Endothelial cell of umbilical vein (primary cell): ENCODE data around the gene GRK1. TPM values are rescaled to one million over a fixed set of nuclear protein-coding genes. Genes with fewer than 3 reads are reported as not detected.

Experiments
- BruUV-seq: library from RNA; stranded (reverse); fragments of 400-500 nt; replicated peaks from 2 replicates; lab custom pipeline; 2021; lab: Mats Ljungman, UMichigan
- CTCF ChIA-PET: fragments of 300-600, 350-600 bp; sonication (Branson Sonifier 250); formaldehyde crosslinking; loops from one replicate; lab custom pipeline; 2021; ENCODE audit warnings: antibody characterized with exemption, inconsistent platforms; lab: Charles Lee
- POLR2A ChIA-PET: fragments of 300-600, 350-600 bp; sonication (Branson Sonifier 250); formaldehyde crosslinking; loops from one replicate; lab custom pipeline; 2021; ENCODE audit warnings: antibody characterized with exemption, inconsistent platforms; lab: Charles Lee
- DNase-seq: peaks from one replicate; pipeline ENCODE4 v3.0.0-alpha.2; 2011; ENCODE audit warnings: low read depth, low spot score
- FAIRE-seq: peaks from 2 replicates; lab custom pipeline; 2011; peaks lifted over from hg19 to GRCh38; lab: Jason Lieb, UNC
- H2AFZ ChIP-seq: 2 replicates; pipeline ENCODE4 v1.6.0; 2012; ENCODE audit warnings: low read depth, low read length, control low read depth, inconsistent platforms
- H3K27ac ChIP-seq: 2 replicates; pipeline ENCODE4 v1.5.1; 2011; ENCODE audit warnings: low read depth, mild to moderate bottlenecking, control low read depth, low read length, moderate library complexity; ENCODE audit not compliant: insufficient read depth
- H3K27me3 ChIP-seq, 2 experiments: 2 replicates each; pipeline versions ENCODE4 v1.6.0 to v1.6.1; 2011; ENCODE audit warnings: low read length in 2 of 2, mixed read lengths in 1 of 2; ENCODE audit not compliant: control insufficient read depth in 2 of 2, insufficient read depth in 2 of 2
- H3K36me3 ChIP-seq, 2 experiments: 2 replicates in 1 of 2; 3 replicates in 1 of 2; pipeline ENCODE4 v1.5.1; 2011; ENCODE audit warnings: low read length in 2 of 2, mild to moderate bottlenecking in 1 of 2, moderate library complexity in 1 of 2; ENCODE audit not compliant: control insufficient read depth in 2 of 2, insufficient read depth in 2 of 2; ENCODE audit errors: extremely low read depth in 1 of 2
- H3K4me1 ChIP-seq: 3 replicates; pipeline ENCODE4 v1.5.1; 2011; ENCODE audit warnings: mild to moderate bottlenecking, low read length; ENCODE audit not compliant: control insufficient read depth, insufficient read depth; ENCODE audit errors: extremely low read depth
- H3K4me2 ChIP-seq: 2 replicates; pipeline ENCODE4 v1.6.1; 2011; ENCODE audit warnings: low read length, control low read depth, mixed read lengths; ENCODE audit not compliant: insufficient read depth
- H3K4me3 ChIP-seq, 3 experiments: fragments of 200-600 bp in 1 of 3; sonication (generic), shearing (Covaris generic) in 1 of 3; replicated peaks in 1 of 3; 2 replicates each; pipeline ENCODE4 v1.5.1; 2011 to 2016; ENCODE audit warnings: control low read depth in 3 of 3, low read length in 3 of 3, mild to moderate bottlenecking in 2 of 3, inconsistent platforms in 1 of 3, low read depth in 1 of 3, moderate library complexity in 1 of 3; ENCODE audit not compliant: insufficient read depth in 1 of 3
- H3K79me2 ChIP-seq: 2 replicates; pipeline ENCODE4 v1.6.0; 2012; ENCODE audit warnings: low read length, inconsistent platforms; ENCODE audit not compliant: control insufficient read depth, insufficient read depth
- H3K9ac ChIP-seq: replicated peaks from 2 replicates; pipeline ENCODE3; 2011; ENCODE audit warnings: low read length, control low read depth; ENCODE audit not compliant: insufficient read depth; ENCODE audit errors: extremely low read depth
- H3K9me1 ChIP-seq: replicated peaks from 3 replicates; pipeline ENCODE4 v1.6.0; 2011; ENCODE audit warnings: mild to moderate bottlenecking, low read length; ENCODE audit not compliant: control insufficient read depth, insufficient read depth; ENCODE audit errors: extremely low read depth
- H3K9me3 ChIP-seq: replicated peaks from 2 replicates; pipeline ENCODE4 v1.5.1; 2012; ENCODE audit warnings: low read length, inconsistent platforms; ENCODE audit not compliant: control insufficient read depth, insufficient read depth
- H4K20me1 ChIP-seq: replicated peaks from 2 replicates; pipeline ENCODE3; 2011; ENCODE audit warnings: mild to moderate bottlenecking, low read length; ENCODE audit not compliant: control insufficient read depth, insufficient read depth; ENCODE audit errors: extremely low read depth
- FOS ChIP-seq: IDR thresholded peaks from 2 replicates; pipeline ENCODE4 v1.6.1; 2011; ENCODE audit warnings: mild to moderate bottlenecking, low read length, moderate library complexity, borderline replicate concordance; ENCODE audit not compliant: insufficient read depth
- JUN ChIP-seq: IDR thresholded peaks from 2 replicates; pipeline ENCODE4 v1.6.1; 2011; ENCODE audit warnings: borderline replicate concordance, low read depth; ENCODE audit not compliant: insufficient read length, insufficient read depth
- POLR2AphosphoS5 ChIP-seq: IDR thresholded peaks from 2 replicates; pipeline ENCODE4 v1.6.1; 2012; ENCODE audit warnings: low read depth, mild to moderate bottlenecking, control low read depth, low read length, moderate library complexity; ENCODE audit not compliant: insufficient read depth
- dilution Hi-C: fragments of 300-500 bp; cut with MboI; formaldehyde crosslinking; loops from one replicate; pipeline ENCODE4 v1.15.0; 2019; ENCODE audit warnings: low sequenced_read_pairs; ENCODE audit not compliant: extremely low pct_ligation_motif_present
- intact Hi-C: fragments of 100-400 bp; cut with micrococcal nuclease; formaldehyde crosslinking; loops from one replicate; pipeline ENCODE4 v1.10.0; 2022
- polyA plus RNA-seq, 4 experiments: library from polyadenylated mRNA; depleted of rRNA in 3 of 4; stranded (reverse) in 3 of 4; unstranded in 1 of 4; fragments of >200 nt; gene quantifications; 2 replicates each; pipeline versions ENCODE4 v1.2.1 to v1.2.3, GENCODE V29; 2011 to 2012; ENCODE audit warnings: missing spikeins in 1 of 4
- total RNA-seq: library from RNA; stranded (reverse); gene quantifications from 2 replicates; pipeline ENCODE4 v1.2.3, GENCODE V29; 2021
- TF ChIP-seq, protein P1 (sequence below): IDR thresholded peaks from 2 replicates; pipeline ENCODE4 v1.6.1; 2011; ENCODE audit not compliant: insufficient read depth, insufficient read length

Gene GRK1
- total and polyA plus RNA-seq, 2 donors (not counting 3 experiments of a cell fraction or from before 2014, with no cell fraction given) = not detected

DNA sequence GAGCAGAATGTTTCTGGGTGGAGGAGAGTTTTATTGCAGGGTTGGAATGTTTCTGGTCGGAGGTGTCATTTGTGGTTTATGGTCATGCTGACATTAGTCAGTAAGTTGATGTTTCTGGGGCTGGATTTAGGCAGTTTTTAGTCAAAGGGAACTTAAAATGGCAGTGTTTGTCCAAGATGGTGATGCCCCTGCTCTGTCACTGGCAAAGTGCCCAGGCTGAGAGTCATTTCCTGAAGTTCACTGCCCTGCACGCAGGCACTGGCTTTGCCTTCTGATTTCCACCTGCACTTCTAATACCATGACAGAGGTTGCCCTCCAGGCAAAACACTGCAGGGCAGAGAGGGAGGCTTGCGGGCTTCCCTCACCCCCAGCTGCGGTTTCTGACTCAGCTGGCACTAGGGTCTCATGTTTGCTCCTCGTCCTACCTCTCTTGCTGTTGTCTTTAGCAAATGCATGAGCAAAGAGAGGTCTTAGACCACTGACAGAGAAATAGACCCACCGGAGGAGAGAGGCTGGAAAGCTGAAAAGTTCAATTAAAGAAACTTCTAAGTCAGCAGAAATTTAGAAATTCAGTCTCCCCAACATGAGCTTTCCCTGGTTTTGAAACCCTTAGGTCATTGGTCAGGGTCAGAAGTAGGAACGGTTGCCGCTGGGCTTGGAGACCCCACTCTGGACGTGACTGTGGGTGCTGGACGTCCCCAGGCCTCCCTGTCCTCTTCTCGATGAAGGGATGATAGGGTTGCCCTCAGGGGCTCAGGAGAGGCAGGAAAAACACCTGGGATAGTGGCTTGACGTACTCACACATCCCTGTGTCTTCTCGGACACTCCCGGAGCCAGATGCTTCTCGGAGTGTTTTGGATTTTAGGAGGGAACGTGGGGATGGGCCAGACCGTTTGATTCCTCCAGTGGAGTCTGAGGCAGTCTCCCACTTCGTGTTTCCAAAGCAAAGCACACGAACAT is 118.3 kb downstream of the GRK1 start:
- ChIA-PET POLR2A (no interaction called here), CTCF (interaction anchor here (1.8 to 2.0 kb wide), 2 partner anchors 11 to 18 kb away, joined by 4 to 8 read pairs; no protein-coding TSS in a partner anchor)
- peak; percentile 93 for FAIRE-seq
- DNase-seq = peak; percentile 80
- H3K9me1 ChIP-seq = no peaks in the 10 kb centered on the region
- no peak overlapping the region for H2AFZ ChIP-seq
- H3K4me1 ChIP-seq = peaks cover 14% of the 10 kb centered on the region
- peaks cover 0 to 12% of the 10 kb centered on the region in 2 experiments for H3K36me3 ChIP-seq
- TF ChIP-seq, protein P1, sequence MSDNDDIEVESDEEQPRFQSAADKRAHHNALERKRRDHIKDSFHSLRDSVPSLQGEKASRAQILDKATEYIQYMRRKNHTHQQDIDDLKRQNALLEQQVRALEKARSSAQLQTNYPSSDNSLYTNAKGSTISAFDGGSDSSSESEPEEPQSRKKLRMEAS = no peak
- peak; percentile 50 for TF ChIP-seq JUN
- TF ChIP-seq FOS = peak; percentile 76
- TF ChIP-seq POLR2AphosphoS5 = peak; percentile 71
- no peak overlapping the region for H3K4me2 ChIP-seq
- no peaks in the 10 kb centered on the region for H3K79me2 ChIP-seq
- no TSS peak for BruUV-seq
- H3K9ac ChIP-seq = no peak overlapping the region
- peak overlapping the region; percentile 48 for H3K27ac ChIP-seq
- dilution Hi-C loops = no loop called here
- H4K20me1 ChIP-seq = no peaks in the 10 kb centered on the region
- H3K27me3 ChIP-seq = no peaks in the 10 kb centered on the region
- intact Hi-C loops = loop anchor here (1.0 kb wide), 1 partner anchor 11 kb away; no protein-coding TSS in a partner anchor
- no peak overlapping the region for H3K4me3 ChIP-seq
- H3K9me3 ChIP-seq = no peaks in the 10 kb centered on the region
